KBM-7 (cell line): Measurements from ENCODE around the gene CMBL.
A peak's percentile ranks its signal among the peaks of the same experiment; 100 is the strongest.
"Not testable (repeated sequence)": the region's sequence is repeated elsewhere in the genome, so short reads cannot be mapped to it uniquely, and the experiment has no call there.

Experiments used
- DNase-seq: peaks from one replicate; pipeline ENCODE4 v3.0.0-alpha.2; 2015
- in situ Hi-C: fragments of 300-500 bp; cut with MboI; formaldehyde crosslinking; loops from 2 replicates; pipeline ENCODE4 v1.14.3; 2020; ENCODE audit warnings: low sequenced_read_pairs, low pct_unique_long_range_greater_than_20kb, mixed read lengths

CMBL gene

DNA sequence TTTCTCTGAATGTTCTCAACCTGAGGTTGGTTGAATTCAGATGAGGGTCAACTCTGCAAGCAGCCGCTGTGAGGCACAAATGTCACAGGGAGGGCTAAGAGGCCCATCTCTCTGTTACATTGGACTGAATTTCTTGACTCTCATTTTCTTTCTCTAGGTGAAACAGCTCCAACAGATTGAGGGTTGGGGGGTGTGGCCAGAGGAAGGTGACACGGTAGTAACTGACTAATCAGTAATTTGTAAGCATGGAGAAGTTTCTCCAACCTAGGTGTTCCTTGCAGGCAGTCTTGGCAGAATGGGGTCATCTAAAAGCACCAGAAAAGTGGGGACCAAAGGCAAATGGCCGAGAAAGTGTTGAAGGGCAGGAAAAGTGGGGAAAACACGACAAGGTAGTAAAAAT lies 40.9 kb downstream of the CMBL start:
- no peak for DNase-seq
- in situ Hi-C loops, result no loop called here

DNA sequence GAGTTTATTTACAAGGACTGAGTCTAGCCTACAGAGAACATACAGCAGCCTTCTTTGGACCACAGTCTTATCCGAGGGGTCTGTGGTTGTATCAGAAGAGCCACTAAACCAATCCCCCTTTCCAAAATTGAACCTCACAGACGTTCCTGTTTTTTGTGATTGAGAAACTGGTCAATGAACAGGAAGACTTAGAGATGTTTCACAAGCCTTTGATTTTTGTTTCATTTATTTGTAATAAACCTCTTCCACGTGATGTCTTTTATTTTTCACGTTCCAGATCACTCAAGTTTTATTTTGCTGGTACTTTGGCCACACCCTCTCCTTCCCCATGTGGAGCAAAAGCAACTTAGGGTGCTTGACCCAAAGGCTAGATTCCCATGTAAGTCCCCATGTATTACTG lies 41.6 kb downstream of the CMBL start:
- no peak for DNase-seq
- in situ Hi-C loops, result no loop called here

DNA sequence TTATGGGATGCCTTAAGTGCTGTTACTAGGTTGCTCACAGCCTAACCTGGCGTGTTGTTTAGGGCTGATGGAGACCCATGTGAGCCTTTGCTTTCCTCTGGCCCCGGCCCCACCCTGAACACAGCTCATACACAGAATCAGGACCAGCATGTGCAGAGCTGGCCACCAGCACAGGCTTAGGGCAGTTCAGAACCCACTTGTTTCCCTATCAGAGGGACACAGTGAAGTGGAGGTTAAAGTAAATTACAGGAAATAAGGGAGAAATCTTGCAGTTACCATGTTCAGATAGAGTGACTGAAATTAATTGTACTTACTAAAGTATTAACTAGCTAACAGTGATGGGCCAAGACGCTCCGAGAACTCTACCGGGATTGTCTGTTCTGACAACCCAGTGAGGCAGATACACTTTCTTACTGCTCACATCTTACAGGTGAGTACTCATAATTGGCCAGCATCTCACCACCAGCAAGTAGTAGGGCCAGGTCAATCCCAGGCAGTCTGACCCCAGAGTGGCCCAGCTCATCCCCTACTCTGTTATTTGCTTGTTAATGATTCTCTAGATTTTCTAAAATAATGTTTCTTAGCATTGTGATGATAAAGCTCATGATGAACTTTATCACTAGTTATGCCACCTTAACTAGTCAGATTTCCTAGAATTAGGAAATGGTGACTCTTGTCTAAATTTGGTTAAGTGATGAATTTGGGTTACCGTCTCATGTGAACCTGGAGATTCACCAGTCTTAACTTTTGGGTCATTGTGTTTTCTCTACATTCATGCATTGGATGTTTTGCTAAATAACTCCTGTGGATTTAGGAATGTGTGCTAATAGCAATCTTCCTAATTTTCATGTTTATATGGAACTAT lies 42.2 kb downstream of the CMBL start:
- in situ Hi-C loops, result no loop called here
- DNase-seq, result no peak

DNA sequence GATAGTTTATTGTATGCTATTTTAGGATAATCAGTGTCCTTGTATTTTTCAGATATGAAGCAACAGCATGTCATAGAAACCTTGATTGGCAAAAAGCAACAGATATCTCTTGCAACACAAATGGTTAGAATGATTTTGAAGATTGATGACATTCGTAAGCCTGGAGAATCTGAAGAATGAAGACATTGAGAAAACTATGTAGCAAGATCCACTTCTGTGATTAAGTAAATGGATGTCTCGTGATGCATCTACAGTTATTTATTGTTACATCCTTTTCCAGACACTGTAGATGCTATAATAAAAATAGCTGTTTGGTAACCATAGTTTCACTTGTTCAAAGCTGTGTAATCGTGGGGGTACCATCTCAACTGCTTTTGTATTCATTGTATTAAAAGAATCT lies 43.1 kb downstream of the CMBL start:
- in situ Hi-C loops, result no loop called here
- DNase-seq, result no peak

DNA sequence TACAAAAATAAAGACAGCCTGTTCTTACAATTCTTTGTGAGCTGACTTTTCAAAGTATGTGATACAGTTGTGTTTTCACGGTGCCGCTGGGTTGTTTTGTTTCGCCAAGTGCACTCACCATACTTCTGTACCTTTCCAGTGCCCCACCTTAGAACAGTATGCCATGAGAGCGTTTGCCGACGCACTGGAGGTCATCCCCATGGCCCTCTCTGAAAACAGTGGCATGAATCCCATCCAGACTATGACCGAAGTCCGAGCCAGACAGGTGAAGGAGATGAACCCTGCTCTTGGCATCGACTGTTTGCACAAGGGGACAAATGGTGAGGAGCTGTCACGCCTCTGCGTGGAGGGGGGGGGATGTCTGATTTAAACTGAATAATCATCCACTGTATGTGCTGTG lies 44.7 kb downstream of the CMBL start:
- in situ Hi-C loops, result no loop called here

DNA sequence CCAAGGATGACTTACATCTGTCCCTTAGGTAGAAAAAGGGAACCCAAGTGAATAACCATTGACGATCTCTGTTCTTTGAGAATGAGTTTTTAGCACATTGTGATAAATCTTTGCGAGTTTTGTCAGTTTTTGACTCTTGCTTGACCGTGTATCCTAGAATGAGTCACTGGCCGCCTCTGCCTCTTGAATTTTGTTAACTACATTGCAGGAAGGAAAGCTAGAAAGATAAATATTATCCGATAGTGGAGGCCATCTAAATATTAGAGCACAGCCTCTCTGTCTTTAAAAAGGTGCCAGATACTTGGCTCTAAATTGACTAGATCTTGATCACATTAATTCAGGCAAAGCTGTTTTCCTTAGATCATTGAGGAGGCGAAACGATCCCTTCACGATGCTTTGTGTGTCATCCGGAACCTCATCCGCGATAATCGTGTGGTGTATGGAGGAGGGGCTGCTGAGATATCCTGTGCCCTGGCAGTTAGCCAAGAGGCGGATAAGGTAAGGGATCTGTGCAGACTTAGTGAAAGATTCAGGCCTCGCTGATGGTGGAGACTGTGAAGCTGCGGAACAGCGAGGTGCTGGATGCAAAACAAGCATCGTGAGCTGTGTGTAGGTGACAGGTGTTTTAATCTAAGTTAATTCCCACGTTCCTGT lies 45.5 kb downstream of the CMBL start:
- in situ Hi-C loops, result no loop called here
- DNase-seq, result no peak

More for the DNA sequence above, 44.7 kb downstream of the CMBL start:
- DNase-seq, result no peak

DNA sequence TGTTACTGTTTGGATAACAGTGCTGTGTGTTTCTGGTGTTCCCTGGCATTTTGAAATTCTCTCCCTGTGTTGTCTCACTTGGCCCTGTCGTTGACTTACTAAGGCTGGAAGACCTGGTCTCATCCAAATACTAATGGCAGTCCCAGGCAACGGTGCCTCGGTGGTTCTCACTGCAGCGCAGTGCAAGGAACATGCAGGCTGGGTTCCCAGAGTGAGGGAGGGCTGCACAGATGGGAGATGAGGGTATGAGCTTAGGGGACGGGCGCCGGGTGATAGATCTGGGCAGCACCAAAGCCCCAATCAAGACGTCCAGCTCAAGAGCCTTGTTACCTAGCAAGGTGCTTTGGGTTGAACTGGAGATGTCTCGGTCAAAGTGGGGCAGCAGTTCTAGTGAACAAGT lies 46.6 kb downstream of the CMBL start:
- no peak for DNase-seq
- in situ Hi-C loops, result no loop called here

DNA sequence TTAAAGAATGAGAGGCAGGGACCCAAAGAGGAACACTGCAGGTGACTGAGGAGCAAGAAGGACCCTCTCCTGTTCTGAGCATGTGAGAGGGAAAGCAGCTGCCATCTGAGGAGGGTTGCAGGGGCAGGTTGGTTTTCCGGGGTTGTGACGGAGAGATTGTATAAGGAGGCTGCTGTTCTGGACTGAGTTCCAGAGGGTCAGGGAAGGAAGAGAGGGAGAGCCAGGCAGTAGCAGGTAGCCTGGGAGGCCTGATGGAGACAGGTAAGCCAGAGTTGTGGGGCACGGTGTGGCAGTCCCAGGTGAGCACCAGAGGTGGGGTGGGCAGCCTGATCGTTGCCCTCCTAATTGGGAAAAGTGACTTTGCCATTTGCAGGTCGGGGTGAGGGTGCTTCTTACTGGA lies 47.8 kb downstream of the CMBL start:
- DNase-seq, result no peak
- in situ Hi-C loops, result no loop called here

DNA sequence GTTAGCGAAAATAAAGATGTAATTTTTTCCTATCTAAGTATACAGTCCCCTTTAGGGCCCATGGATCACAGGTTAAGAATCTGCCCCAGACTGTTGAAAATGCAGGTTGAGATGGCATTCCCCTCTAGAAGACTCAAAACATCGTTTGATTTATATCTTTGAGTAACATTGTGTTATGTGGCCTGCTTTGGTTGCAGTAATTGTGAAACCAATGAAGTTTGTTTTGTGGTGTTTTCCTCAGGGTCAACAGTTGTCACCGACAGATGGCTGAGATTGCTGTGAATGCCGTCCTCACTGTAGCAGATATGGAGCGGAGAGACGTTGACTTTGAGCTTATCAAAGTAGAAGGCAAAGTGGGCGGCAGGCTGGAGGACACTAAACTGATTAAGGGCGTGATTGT lies 49.8 kb downstream of the CMBL start:
- DNase-seq, result no peak
- in situ Hi-C loops, result no loop called here

DNA sequence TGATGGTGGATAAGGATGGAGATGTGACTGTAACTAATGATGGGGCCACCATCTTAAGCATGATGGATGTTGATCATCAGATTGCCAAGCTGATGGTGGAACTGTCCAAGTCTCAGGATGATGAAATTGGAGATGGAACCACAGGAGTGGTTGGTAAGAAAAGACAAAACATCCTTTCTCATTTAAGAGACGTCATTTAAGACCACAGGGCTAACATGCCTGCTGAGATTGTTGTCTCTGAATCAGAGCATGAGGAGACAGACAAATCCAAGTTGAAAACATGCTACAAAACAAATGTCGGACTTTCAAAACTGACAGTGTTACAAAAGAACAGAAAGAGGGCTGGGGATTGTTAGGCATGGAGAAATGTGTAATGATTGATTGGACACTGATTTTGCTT lies 53.0 kb downstream of the CMBL start:
- no peak for DNase-seq
- in situ Hi-C loops, result no loop called here

DNA sequence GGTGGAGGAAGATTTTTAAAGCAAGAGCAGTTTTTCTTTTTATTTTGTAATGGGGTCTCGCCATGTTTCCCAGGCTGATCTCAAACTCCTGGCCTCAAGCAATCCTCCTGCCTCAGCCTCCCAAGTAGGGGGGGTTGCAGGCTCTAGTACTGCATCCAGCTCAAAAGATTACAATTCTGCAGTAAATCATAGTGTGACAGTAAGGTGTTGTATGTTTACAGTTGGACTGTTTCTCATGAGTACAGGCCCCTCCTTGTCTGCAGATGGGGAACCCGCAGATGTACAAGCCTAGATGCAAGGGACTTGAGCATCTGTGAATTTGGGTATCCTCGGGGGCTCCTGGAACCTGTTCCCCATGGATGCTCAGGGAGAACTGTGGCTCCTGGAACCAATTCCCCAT lies 54.3 kb downstream of the CMBL start:
- in situ Hi-C loops, result no loop called here
- no peak for DNase-seq

DNA sequence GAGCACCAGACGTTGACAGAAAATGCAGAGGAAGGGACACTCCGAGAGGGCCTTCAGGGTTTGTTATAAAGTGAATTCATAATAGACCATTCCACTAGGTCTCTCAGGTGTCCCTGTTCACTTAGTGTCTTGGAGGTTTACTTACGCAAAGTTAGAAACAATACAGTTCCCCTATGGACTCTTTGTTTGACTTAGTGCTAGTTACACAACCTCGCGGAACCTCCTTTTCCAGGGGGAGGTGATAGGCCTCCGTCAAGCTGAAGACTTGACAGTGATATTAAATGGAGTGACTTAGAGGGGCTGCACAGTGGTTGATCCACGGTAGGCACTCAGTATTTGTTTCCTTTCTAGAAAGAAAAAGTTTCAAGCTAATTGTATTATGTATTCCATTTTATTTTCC lies 56.3 kb downstream of the CMBL start:
- DNase-seq, result no peak
- in situ Hi-C loops, result no loop called here

DNA sequence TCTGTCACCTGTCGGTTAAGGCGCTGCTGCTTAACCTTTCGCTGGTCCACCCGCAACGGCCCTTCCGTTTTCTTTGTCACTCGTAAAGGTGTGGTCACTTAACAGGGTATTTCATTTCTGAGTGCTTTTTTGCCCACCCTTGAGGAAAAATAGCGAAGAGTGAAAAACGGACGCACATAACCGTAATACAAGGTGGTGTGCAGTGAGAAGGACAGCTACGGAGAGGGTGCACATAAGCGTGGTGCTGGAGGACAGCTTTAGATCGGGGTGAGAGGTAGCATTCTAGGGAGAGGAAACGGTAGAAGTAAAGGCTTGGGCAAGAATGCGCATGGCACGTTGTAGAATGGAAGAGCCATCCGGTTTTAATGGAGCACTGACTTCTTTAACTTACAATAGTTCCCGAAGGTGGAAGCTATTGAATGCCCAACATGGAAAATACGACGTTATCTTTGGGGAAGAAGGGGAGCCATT lies 56.9 kb downstream of the CMBL start:
- in situ Hi-C loops, result no loop called here

DNA sequence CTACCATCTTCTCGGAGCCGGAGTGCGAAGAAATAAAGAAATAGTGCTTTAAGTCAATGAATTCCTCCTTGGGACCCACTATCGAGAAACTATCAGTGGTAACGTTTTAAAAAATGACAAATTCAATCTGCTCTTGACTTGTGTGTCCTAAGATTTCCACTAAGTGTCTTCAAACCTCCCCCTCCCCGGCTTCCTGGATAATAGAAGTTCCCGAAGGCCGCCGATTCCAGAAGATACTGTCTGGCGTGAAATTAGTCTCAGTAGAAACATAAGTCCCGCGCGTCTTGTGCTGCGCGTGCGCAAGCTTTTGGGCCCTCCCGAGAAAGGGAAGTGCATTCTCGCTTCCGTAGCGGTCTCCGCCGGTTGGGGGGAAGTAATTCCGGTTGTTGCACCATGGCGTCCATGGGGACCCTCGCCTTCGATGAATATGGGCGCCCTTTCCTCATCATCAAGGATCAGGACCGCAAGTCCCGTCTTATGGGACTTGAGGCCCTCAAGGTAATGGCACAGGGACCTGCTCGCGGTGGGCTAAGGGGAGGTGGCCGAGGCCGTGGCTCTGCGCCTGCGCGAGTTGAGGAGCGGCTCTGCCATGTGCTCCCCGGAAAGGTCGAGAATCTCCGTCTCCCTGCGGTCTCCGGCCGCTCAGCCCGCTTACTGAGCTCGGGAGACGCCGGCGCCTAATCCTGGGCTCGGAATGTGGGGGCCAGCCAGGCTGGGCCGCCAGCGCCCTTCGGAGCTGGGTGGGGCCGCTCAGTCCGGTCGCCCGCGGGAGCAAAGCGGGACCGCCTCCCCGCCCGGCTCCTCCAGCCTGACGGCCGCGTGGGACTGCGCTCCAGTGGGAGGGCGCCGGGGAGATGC lies 57.5 kb downstream of the CMBL start, which contains the start of gene CCT5:
Gene CCT5 (plus strand): TSS at position 333 of the 858 bp plus-strand sequence. CDS start 61 bp downstream, at position 394.
- in situ Hi-C loops, result no loop called here
- DNase-seq, result peak; percentile 95

More for the DNA sequence above, 56.9 kb downstream of the CMBL start:
- DNase-seq, result no peak

DNA sequence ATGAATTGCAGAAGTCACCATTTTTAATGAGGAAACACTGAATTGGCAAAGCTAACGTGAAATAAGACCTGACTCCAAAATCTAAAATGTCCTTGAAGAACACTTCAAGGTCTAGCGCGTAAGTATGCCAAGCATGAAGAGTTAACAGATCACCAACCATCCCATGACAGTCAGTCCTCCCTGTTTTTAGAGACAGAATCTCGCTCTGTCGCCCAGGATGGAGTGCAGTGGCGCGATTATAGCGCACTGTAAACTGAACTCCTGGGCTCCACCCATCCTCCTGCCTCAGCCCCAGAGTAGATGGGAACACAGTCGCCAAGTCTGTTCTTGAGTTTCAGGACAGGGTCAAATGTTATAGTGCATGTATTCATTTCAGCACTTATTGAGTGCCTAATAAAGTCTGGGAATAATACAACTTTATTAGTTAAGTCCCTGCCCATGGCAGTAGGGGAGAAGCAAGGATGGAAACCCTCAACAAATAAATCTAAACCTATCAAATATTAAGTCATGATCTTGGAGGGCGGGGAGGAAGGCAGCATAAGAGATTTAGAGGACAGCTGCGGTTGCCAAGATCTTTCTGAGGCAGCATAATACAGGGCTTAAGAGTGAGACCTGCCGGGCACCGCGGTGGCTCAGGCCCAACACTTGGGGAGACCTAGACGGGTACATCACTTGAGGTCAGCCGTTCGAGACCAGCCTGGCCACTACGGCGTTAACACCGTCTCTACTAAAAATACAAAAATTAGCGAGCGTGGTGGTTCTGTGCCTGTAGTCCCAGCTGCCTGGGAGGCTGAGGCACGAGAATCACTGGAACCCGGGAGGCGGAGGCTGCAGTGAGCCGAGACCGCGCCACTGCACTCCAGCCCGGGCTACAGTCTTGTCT lies 59.1 kb downstream of the CMBL start:
- in situ Hi-C loops, result no loop called here
- no peak for DNase-seq

DNA sequence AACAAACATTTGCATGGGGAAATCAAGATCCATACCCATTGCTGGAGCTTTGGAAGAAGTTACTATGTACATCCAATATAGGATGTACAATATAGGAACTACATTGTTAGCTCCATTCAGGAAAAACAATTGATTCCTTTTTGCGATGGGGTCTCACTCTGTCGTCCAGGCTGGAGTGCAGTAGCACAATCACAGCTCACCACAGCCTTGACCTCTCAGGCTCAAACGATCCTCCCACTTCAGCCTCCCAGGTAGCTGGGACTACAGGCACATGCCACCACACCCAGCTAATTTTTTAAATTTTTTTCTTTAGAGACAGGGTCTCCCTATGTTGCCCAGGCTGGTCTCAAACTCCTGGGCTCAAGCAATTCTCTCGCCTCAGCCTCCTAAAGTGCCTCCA lies 60.5 kb downstream of the CMBL start:
- in situ Hi-C loops, DNase-seq: not testable (repeated sequence)

DNA sequence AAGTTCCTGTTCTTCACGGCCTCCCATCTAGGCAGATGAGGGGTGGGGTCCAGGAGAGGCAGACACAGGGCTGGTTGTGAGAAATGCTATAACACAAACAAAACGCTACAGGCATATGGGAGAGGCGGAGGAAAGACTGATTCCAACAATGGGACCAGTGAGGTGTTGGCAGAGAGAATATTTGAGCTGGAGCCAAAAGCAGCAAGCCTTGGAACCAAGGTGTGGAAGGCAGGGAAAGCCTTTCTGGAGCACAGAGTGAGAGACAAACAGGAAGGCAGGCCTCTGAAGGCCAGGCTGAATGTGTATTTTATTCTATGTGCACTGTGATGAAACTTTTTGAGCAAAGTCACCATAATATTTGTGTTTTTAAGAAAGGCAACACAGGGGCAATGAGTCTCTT lies 60.9 kb downstream of the CMBL start:
- in situ Hi-C loops, result no loop called here
- no peak for DNase-seq

DNA sequence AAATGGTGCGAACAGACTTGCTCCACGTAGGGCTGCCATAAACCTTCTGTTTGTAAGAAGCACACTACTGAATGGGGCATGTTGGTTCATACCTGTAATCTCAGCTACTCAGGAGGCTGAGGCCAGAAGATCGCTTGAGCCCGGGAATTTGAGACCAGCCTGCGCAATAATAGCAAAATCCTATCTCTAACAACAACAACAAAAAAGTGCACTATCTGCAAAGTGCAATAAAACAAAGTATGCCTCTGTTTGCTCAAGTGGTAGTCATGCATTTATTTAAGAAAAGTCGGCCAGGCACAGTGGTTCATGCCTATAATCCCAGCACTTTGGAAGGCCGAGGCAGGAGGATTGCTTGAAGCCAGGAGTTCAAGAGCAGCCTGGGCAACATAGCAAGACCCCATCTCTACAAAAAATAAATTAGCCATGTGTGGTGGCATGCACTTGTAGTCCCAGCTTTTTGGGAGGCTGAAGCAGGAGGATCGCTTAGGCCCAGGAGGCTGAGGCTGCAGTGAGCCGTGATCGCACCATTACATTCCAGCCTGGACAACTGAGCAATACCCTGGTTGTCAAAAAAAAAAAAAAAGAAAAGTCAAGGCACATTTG lies 63.3 kb downstream of the CMBL start:
- in situ Hi-C loops, result no loop called here
- no peak for DNase-seq
